Mesothelial cell of epicardium (in vitro differentiated cells): Measurements from ENCODE around the gene LRRN4CL. TPM values are rescaled to one million over a fixed set of nuclear protein-coding genes. Genes with fewer than 3 reads are reported as not detected.
"Not testable (repeated sequence)": the region's sequence is repeated elsewhere in the genome, so short reads cannot be mapped to it uniquely, and the experiment has no call there.

Source experiments
- DNase-seq, 2 experiments: peaks; one replicate each; pipeline ENCODE4 v3.0.0; 2021; ENCODE audit warnings: low spot score in 2 of 2; ENCODE audit not compliant: unreplicated experiment in 2 of 2
- H3K27ac Mint-ChIP-seq: 2 replicates; pipeline ENCODE4 v1.8.0; 2021; ENCODE audit warnings: mixed read lengths
- H3K27me3 Mint-ChIP-seq: 2 replicates; pipeline ENCODE4 v1.8.0; 2021; ENCODE audit warnings: low read depth, mixed read lengths
- H3K36me3 Mint-ChIP-seq: 2 replicates; pipeline ENCODE4 v1.8.0; 2021; ENCODE audit warnings: mixed read lengths
- H3K4me1 Mint-ChIP-seq: 2 replicates; pipeline ENCODE4 v1.8.0; 2021; ENCODE audit warnings: mixed read lengths
- H3K4me3 Mint-ChIP-seq: 2 replicates; pipeline ENCODE4 v1.8.0; 2021; ENCODE audit warnings: mild to moderate bottlenecking, moderate library complexity, mixed read lengths
- H3K9me3 Mint-ChIP-seq: 2 replicates; pipeline ENCODE4 v1.8.0; 2021; ENCODE audit warnings: mixed read lengths
- CTCF ChIP-seq: fragments of 200-600 bp; sonication (generic); IDR thresholded peaks from one replicate; pipeline ENCODE4 v1.5.0; 2021; ENCODE audit warnings: antibody characterized with exemption; ENCODE audit not compliant: unreplicated experiment
- total RNA-seq: library from RNA; stranded (reverse); gene quantifications from 3 replicates; pipeline ENCODE4 v1.2.1, GENCODE V29; 2021

LRRN4CL gene
- total RNA-seq: 1.6 to 2.3 TPM (median 1.7 TPM) in 3 replicates

- Mint-ChIP-seq H3K9me3 (no peaks in the 10 kb centered on the region), H3K4me1 (peaks cover 14% of the 10 kb centered on the region), H3K27ac (peak within 1 kb of the TSS; percentile 91), H3K27me3 (no peaks in the 10 kb centered on the region), H3K36me3 (peaks cover 6% of the 10 kb centered on the region), H3K4me3 (peak within 1 kb of the TSS; percentile 41)
- TF ChIP-seq CTCF: no peak
- DNase-seq: peak in 1 of 2 experiments; percentile 43
These were observed at the start of gene LRRN4CL for GRCh38 chr11:62689421-62690183. LRRN4CL (minus strand) TSS chr11:62689530; CDS start chr11:62688508, 1,022 bp downstream.

DNA sequence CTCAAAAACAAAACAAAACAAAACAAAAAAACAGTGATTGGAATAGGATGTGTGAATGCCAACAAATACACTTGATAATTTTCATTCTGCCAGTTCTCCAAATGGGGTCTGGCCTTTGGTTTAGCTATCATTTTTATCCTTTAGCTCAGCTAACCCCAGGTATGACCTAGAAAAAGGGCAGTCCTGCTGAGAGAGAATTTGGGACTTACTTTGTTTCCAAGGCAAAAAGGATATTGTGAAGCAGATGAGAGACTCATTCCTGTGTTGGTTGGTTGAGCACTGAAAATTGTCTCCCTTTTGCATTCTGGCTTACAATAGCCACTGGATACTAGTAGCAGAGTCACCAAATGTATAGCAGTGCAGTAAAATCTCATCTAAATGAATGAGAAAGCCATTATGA lies 47.9 kb upstream of the LRRN4CL start:
- TF ChIP-seq CTCF: no peak
- no peaks in the 10 kb centered on the region for H3K9me3 Mint-ChIP-seq
- H3K4me1 Mint-ChIP-seq: no peaks in the 10 kb centered on the region
- H3K27me3 Mint-ChIP-seq: no peaks in the 10 kb centered on the region
- H3K27ac Mint-ChIP-seq: no peak overlapping the region
- H3K36me3 Mint-ChIP-seq: peaks cover 25% of the 10 kb centered on the region
- no peak for DNase-seq
- no peak overlapping the region for H3K4me3 Mint-ChIP-seq

- Mint-ChIP-seq H3K9me3 (no peaks in the 10 kb centered on the region), H3K27ac (no peak overlapping the region), H3K4me3 (no peak overlapping the region), H3K27me3 (no peaks in the 10 kb centered on the region), H3K36me3 (peaks cover 12% of the 10 kb centered on the region), H3K4me1 (peaks cover 18% of the 10 kb centered on the region)
- DNase-seq: no peak
- no peak for TF ChIP-seq CTCF
These were observed 43.5 kb upstream of the LRRN4CL start for GRCh38 chr11:62732830-62733229.

- peak overlapping the region; percentile 73 for H3K27ac Mint-ChIP-seq
- H3K27me3 Mint-ChIP-seq, H3K9me3 Mint-ChIP-seq, DNase-seq, H3K36me3 Mint-ChIP-seq: not testable (repeated sequence)
- H3K4me1 Mint-ChIP-seq: peaks cover 29% of the 10 kb centered on the region
- peak overlapping the region; percentile 95 for H3K4me3 Mint-ChIP-seq
These were observed 40.7 kb upstream of the LRRN4CL start for GRCh38 chr11:62730076-62730475.

- H3K27me3 Mint-ChIP-seq: no peaks in the 10 kb centered on the region
- peak; percentile 76 to 80 for DNase-seq
- peak within 1 kb of the TSS; percentile 95 for H3K4me3 Mint-ChIP-seq
- peaks cover 45% of the 10 kb centered on the region for H3K4me1 Mint-ChIP-seq
- H3K27ac Mint-ChIP-seq: peak within 1 kb of the TSS; percentile 100
- H3K36me3 Mint-ChIP-seq: peaks cover 9% of the 10 kb centered on the region
- TF ChIP-seq CTCF: no peak
- H3K9me3 Mint-ChIP-seq: no peaks in the 10 kb centered on the region
These were observed 39.0 kb upstream of the LRRN4CL start, which contains the start of gene TTC9C for GRCh38 chr11:62728171-62728988. TTC9C (plus strand) TSS chr11:62728486; CDS start chr11:62728849, 363 bp downstream.

- no peaks in the 10 kb centered on the region for H3K27me3 Mint-ChIP-seq
- H3K4me3 Mint-ChIP-seq: peak overlapping the region; percentile 95
- H3K9me3 Mint-ChIP-seq: no peaks in the 10 kb centered on the region
- peaks cover 5% of the 10 kb centered on the region for H3K36me3 Mint-ChIP-seq
- TF ChIP-seq CTCF: no peak
- H3K27ac Mint-ChIP-seq: peak overlapping the region; percentile 100
- H3K4me1 Mint-ChIP-seq: peaks cover 46% of the 10 kb centered on the region
- DNase-seq: peak; percentile 68 to 79
These were observed 38.5 kb upstream of the LRRN4CL start for GRCh38 chr11:62727872-62728170.
